Activated naive CD4-positive, alpha-beta T cell treated with anti-CD3 and anti-CD28 coated beads for 36 hours (primary cell): ENCODE data around the gene TMPRSS15. TPM values are rescaled to one million over a fixed set of nuclear protein-coding genes. Genes with fewer than 3 reads are reported as not detected.

Source experiments
- CTCF ChIA-PET: fragments of 350-600 bp; sonication (Branson Sonifier 250); formaldehyde crosslinking; loops from one replicate; lab custom pipeline; 2021; ENCODE audit warnings: antibody characterized with exemption; lab: Charles Lee
- DNase-seq: peaks from one replicate; pipeline ENCODE4 v3.0.0-alpha.2; 2020
- H3K27ac Mint-ChIP-seq: one replicate; pipeline ENCODE4 v1.8.0; 2021; ENCODE audit warnings: mild to moderate bottlenecking, mixed read lengths
- H3K27me3 Mint-ChIP-seq: one replicate; pipeline ENCODE4 v1.8.0; 2021; ENCODE audit warnings: low read depth, mixed read lengths
- H3K36me3 Mint-ChIP-seq: one replicate; pipeline ENCODE4 v1.8.0; 2021; ENCODE audit warnings: low read depth, mixed read lengths
- H3K4me1 Mint-ChIP-seq: one replicate; pipeline ENCODE4 v1.8.0; 2021; ENCODE audit warnings: low read depth, mixed read lengths
- H3K4me3 Mint-ChIP-seq: one replicate; pipeline ENCODE4 v1.8.0; 2021; ENCODE audit warnings: mild to moderate bottlenecking, moderate library complexity, mixed read lengths
- H3K9me3 Mint-ChIP-seq: one replicate; pipeline ENCODE4 v1.8.0; 2021; ENCODE audit warnings: mixed read lengths
- intact Hi-C: fragments of 100-400 bp; cut with micrococcal nuclease; formaldehyde crosslinking; loops from one replicate; pipeline ENCODE4 v1.15.1; 2023
- total RNA-seq, 2 experiments: library from RNA; stranded (reverse); gene quantifications; one replicate each; pipeline ENCODE4 v1.2.3, GENCODE V29; 2021

TMPRSS15 gene
- not detected for total RNA-seq

- Mint-ChIP-seq H3K4me1 (no peaks in the 10 kb centered on the region), H3K36me3 (no peaks in the 10 kb centered on the region), H3K9me3 (peaks cover 8% of the 10 kb centered on the region), H3K27me3 (no peaks in the 10 kb centered on the region), H3K27ac (no peak within 1 kb of the TSS), H3K4me3 (no peak within 1 kb of the TSS)
- intact Hi-C loops, result no loop called here
- DNase-seq, result no peak
- CTCF ChIA-PET, result no interaction called here
Measured at GRCh38 chr21:18403735-18404450, at the start of gene TMPRSS15. TMPRSS15 (minus strand) TSS chr21:18403785; CDS start chr21:18403622, 163 bp downstream.

GRCh38 chr21:18451670-18452069 lies 48.1 kb upstream of the TMPRSS15 start:
- DNase-seq, result no peak
- H3K9me3 Mint-ChIP-seq, result peaks cover 4% of the 10 kb centered on the region
- CTCF ChIA-PET, result no interaction called here
- no peaks in the 10 kb centered on the region for H3K36me3 Mint-ChIP-seq
- no peak overlapping the region for H3K4me3 Mint-ChIP-seq
- intact Hi-C loops, result no loop called here
- no peaks in the 10 kb centered on the region for H3K27me3 Mint-ChIP-seq
- no peaks in the 10 kb centered on the region for H3K4me1 Mint-ChIP-seq
- no peak overlapping the region for H3K27ac Mint-ChIP-seq

- DNase-seq, result no peak
- CTCF ChIA-PET, result no interaction called here
- Mint-ChIP-seq H3K36me3 (no peaks in the 10 kb centered on the region), H3K27ac (no peak overlapping the region), H3K9me3 (peaks cover 8% of the 10 kb centered on the region), H3K4me3 (no peak overlapping the region), H3K4me1 (no peaks in the 10 kb centered on the region), H3K27me3 (no peaks in the 10 kb centered on the region)
- intact Hi-C loops, result no loop called here
Measured at GRCh38 chr21:18449605-18450550, 46.3 kb upstream of the TMPRSS15 start.

GRCh38 chr21:18443701-18444100 lies 40.1 kb upstream of the TMPRSS15 start:
- no peak overlapping the region for H3K4me3 Mint-ChIP-seq
- H3K4me1 Mint-ChIP-seq, result no peaks in the 10 kb centered on the region
- H3K9me3 Mint-ChIP-seq, result peaks cover 8% of the 10 kb centered on the region
- CTCF ChIA-PET, result no interaction called here
- intact Hi-C loops, result no loop called here
- no peak overlapping the region for H3K27ac Mint-ChIP-seq
- no peaks in the 10 kb centered on the region for H3K27me3 Mint-ChIP-seq
- no peaks in the 10 kb centered on the region for H3K36me3 Mint-ChIP-seq
- no peak for DNase-seq

- Mint-ChIP-seq H3K36me3 (no peaks in the 10 kb centered on the region), H3K9me3 (peaks cover 8% of the 10 kb centered on the region), H3K27me3 (no peaks in the 10 kb centered on the region), H3K4me1 (no peaks in the 10 kb centered on the region), H3K27ac (no peak overlapping the region), H3K4me3 (no peak overlapping the region)
- CTCF ChIA-PET, result no interaction called here
- intact Hi-C loops, result no loop called here
- no peak for DNase-seq
Measured at GRCh38 chr21:18443085-18443484, 39.5 kb upstream of the TMPRSS15 start.

- Mint-ChIP-seq H3K9me3 (no peaks in the 10 kb centered on the region), H3K4me1 (no peaks in the 10 kb centered on the region), H3K36me3 (no peaks in the 10 kb centered on the region), H3K4me3 (no peak overlapping the region), H3K27ac (no peak overlapping the region), H3K27me3 (no peaks in the 10 kb centered on the region)
- CTCF ChIA-PET, result no interaction called here
- intact Hi-C loops, result no loop called here
- no peak for DNase-seq
Measured at GRCh38 chr21:18430341-18430740, 26.8 kb upstream of the TMPRSS15 start.

- Mint-ChIP-seq H3K4me1 (no peaks in the 10 kb centered on the region), H3K27me3 (no peaks in the 10 kb centered on the region), H3K4me3 (no peak overlapping the region), H3K9me3 (no peaks in the 10 kb centered on the region), H3K27ac (no peak overlapping the region), H3K36me3 (no peaks in the 10 kb centered on the region)
- CTCF ChIA-PET, result no interaction called here
- intact Hi-C loops, result no loop called here
- DNase-seq, result no peak
Measured at GRCh38 chr21:18424276-18424675, 20.7 kb upstream of the TMPRSS15 start.

GRCh38 chr21:18417141-18417790 lies 13.7 kb upstream of the TMPRSS15 start:
- H3K4me3 Mint-ChIP-seq, result no peak overlapping the region
- CTCF ChIA-PET, result no interaction called here
- H3K27ac Mint-ChIP-seq, result no peak overlapping the region
- DNase-seq, result no peak
- peaks cover 2% of the 10 kb centered on the region for H3K9me3 Mint-ChIP-seq
- H3K36me3 Mint-ChIP-seq, result no peaks in the 10 kb centered on the region
- H3K27me3 Mint-ChIP-seq, result no peaks in the 10 kb centered on the region
- intact Hi-C loops, result no loop called here
- H3K4me1 Mint-ChIP-seq, result no peaks in the 10 kb centered on the region

GRCh38 chr21:18411565-18411964 lies 8.0 kb upstream of the TMPRSS15 start:
- Mint-ChIP-seq H3K36me3 (no peaks in the 10 kb centered on the region), H3K4me1 (no peaks in the 10 kb centered on the region), H3K9me3 (peaks cover 4% of the 10 kb centered on the region), H3K4me3 (no peak overlapping the region), H3K27ac (no peak overlapping the region), H3K27me3 (no peaks in the 10 kb centered on the region)
- no peak for DNase-seq
- intact Hi-C loops, result no loop called here
- CTCF ChIA-PET, result no interaction called here

GRCh38 chr21:18409579-18409978 lies 6.0 kb upstream of the TMPRSS15 start:
- H3K4me3 Mint-ChIP-seq, result no peak overlapping the region
- DNase-seq, result no peak
- CTCF ChIA-PET, result interaction anchor here (0.7 kb wide), 1 partner anchor 71 kb away, joined by 4 read pairs; no protein-coding TSS in a partner anchor
- H3K36me3 Mint-ChIP-seq, result no peaks in the 10 kb centered on the region
- H3K9me3 Mint-ChIP-seq, result peaks cover 3% of the 10 kb centered on the region
- no peak overlapping the region for H3K27ac Mint-ChIP-seq
- no peaks in the 10 kb centered on the region for H3K27me3 Mint-ChIP-seq
- no peaks in the 10 kb centered on the region for H3K4me1 Mint-ChIP-seq
- intact Hi-C loops, result no loop called here

- Mint-ChIP-seq H3K27ac (no peak overlapping the region), H3K4me1 (no peaks in the 10 kb centered on the region), H3K27me3 (no peaks in the 10 kb centered on the region), H3K36me3 (no peaks in the 10 kb centered on the region), H3K4me3 (no peak overlapping the region), H3K9me3 (peaks cover 5% of the 10 kb centered on the region)
- no peak for DNase-seq
- CTCF ChIA-PET, result no interaction called here
- intact Hi-C loops, result no loop called here
Measured at GRCh38 chr21:18398843-18399242, 4.7 kb downstream of the TMPRSS15 start.

GRCh38 chr21:18387994-18388393 lies 15.6 kb downstream of the TMPRSS15 start:
- Mint-ChIP-seq H3K9me3 (peaks cover 6% of the 10 kb centered on the region), H3K27me3 (no peaks in the 10 kb centered on the region), H3K4me1 (no peaks in the 10 kb centered on the region), H3K4me3 (no peak overlapping the region), H3K27ac (no peak overlapping the region), H3K36me3 (no peaks in the 10 kb centered on the region)
- CTCF ChIA-PET, result interaction anchor here (0.6 kb wide), 1 partner anchor 209 kb away, joined by 5 read pairs; no protein-coding TSS in a partner anchor
- intact Hi-C loops, result no loop called here
- no peak for DNase-seq
